ENCODE results near the gene LPP. TPM values are rescaled to one million over a fixed set of nuclear protein-coding genes. Genes with fewer than 3 reads are reported as not detected.
"Not testable (repeated sequence)": the region's sequence is repeated elsewhere in the genome, so short reads cannot be mapped to it uniquely, and the experiment has no call there.

Gene LPP
- total RNA-seq, 1 donor from 2014 or later = 132 TPM

- DNase-seq (ENCODE audit: low spot score in 2 of 2, unreplicated experiment in 2 of 2) = no peak
- Mint-ChIP-seq H3K9me3 (no peaks in the 10 kb centered on the region), H3K27ac (no peak overlapping the region), H3K4me1 (peaks cover 26% of the 10 kb centered on the region), H3K4me3 (no peak overlapping the region), H3K27me3 (ENCODE audit: low read depth) (no peaks in the 10 kb centered on the region), H3K36me3 (no peaks in the 10 kb centered on the region)
- TF ChIP-seq, protein P1, sequence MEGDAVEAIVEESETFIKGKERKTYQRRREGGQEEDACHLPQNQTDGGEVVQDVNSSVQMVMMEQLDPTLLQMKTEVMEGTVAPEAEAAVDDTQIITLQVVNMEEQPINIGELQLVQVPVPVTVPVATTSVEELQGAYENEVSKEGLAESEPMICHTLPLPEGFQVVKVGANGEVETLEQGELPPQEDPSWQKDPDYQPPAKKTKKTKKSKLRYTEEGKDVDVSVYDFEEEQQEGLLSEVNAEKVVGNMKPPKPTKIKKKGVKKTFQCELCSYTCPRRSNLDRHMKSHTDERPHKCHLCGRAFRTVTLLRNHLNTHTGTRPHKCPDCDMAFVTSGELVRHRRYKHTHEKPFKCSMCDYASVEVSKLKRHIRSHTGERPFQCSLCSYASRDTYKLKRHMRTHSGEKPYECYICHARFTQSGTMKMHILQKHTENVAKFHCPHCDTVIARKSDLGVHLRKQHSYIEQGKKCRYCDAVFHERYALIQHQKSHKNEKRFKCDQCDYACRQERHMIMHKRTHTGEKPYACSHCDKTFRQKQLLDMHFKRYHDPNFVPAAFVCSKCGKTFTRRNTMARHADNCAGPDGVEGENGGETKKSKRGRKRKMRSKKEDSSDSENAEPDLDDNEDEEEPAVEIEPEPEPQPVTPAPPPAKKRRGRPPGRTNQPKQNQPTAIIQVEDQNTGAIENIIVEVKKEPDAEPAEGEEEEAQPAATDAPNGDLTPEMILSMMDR (IDR thresholded peaks at IDR 0.05; ENCODE audit: unreplicated experiment) = no peak
Measured at GRCh38 chr3:188437926-188438325, 284.0 kb downstream of the LPP start.

DNA sequence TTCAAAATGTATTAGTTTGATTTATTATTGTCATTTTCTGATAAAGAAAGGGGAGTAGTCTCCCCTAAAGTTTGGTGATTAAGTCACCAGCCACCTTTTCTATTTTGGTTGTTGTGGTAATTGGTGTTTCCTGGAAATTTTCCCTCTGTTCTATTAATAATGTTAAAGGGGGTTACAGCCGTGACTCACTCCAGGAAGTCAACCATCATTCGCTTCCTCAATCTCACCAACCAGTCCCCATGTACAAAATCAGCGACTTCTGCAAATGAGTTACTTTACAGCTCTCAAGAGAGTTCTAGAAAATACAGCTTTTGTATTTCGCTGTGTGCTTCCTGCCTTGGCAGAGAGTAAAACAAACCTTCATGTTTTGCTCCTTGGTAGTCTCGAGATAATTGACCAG is 285.1 kb downstream of the LPP start:
- TF ChIP-seq, protein P1 (IDR thresholded peaks at IDR 0.05; ENCODE audit: unreplicated experiment) = no peak
- no peaks in the 10 kb centered on the region for H3K9me3 Mint-ChIP-seq
- no peak overlapping the region for H3K4me3 Mint-ChIP-seq
- DNase-seq (ENCODE audit: low spot score in 2 of 2, unreplicated experiment in 2 of 2) = no peak
- H3K27ac Mint-ChIP-seq = no peak overlapping the region
- peaks cover 15% of the 10 kb centered on the region for H3K4me1 Mint-ChIP-seq
- no peaks in the 10 kb centered on the region for H3K36me3 Mint-ChIP-seq
- H3K27me3 Mint-ChIP-seq (ENCODE audit: low read depth) = no peaks in the 10 kb centered on the region

- Mint-ChIP-seq H3K9me3 (peaks cover 5% of the 10 kb centered on the region), H3K27me3 (ENCODE audit: low read depth) (no peaks in the 10 kb centered on the region), H3K4me1 (peaks cover 8% of the 10 kb centered on the region), H3K36me3 (peaks cover 4% of the 10 kb centered on the region), H3K4me3 (no peak overlapping the region), H3K27ac (no peak overlapping the region)
- TF ChIP-seq, protein P1 (IDR thresholded peaks at IDR 0.05; ENCODE audit: unreplicated experiment) = no peak
- DNase-seq (ENCODE audit: low spot score in 2 of 2, unreplicated experiment in 2 of 2) = no peak
Measured at GRCh38 chr3:188440340-188440972, 286.5 kb downstream of the LPP start.

DNA sequence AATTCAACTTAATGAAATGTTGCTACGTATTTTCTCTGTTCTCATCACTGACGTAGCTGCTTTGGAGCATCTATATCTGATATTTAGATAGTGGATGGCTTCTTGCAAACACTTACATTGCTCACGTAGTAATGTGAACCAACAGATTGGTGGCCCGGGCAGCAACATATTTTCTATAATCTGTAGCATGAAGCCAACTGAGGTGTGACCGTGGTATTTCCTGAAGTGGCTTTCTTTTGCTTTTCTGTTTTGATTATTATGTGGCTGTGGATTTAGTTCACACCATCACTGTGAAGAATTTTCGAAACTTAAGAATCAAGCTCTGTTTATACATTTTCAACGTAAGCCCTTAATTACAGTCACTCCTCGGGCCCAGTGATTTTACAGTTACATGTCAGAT is 288.5 kb downstream of the LPP start:
- Mint-ChIP-seq H3K4me3 (no peak overlapping the region), H3K27me3 (ENCODE audit: low read depth) (no peaks in the 10 kb centered on the region)
- TF ChIP-seq, protein P1 (IDR thresholded peaks at IDR 0.05; ENCODE audit: unreplicated experiment) = no peak

GRCh38 chr3:188445175-188445574 is 291.2 kb downstream of the LPP start:
- H3K36me3 Mint-ChIP-seq; H3K4me1 Mint-ChIP-seq; H3K4me3 Mint-ChIP-seq; H3K27ac Mint-ChIP-seq; H3K27me3 Mint-ChIP-seq (ENCODE audit: low read depth); H3K9me3 Mint-ChIP-seq; DNase-seq (ENCODE audit: low spot score in 2 of 2, unreplicated experiment in 2 of 2): not testable (repeated sequence)

More for the DNA sequence above, 288.5 kb downstream of the LPP start:
- Mint-ChIP-seq H3K9me3 (peaks cover 5% of the 10 kb centered on the region), H3K36me3 (peaks cover 4% of the 10 kb centered on the region), H3K27ac (no peak overlapping the region), H3K4me1 (peaks cover 8% of the 10 kb centered on the region)
- DNase-seq (ENCODE audit: low spot score in 2 of 2, unreplicated experiment in 2 of 2) = no peak

DNA sequence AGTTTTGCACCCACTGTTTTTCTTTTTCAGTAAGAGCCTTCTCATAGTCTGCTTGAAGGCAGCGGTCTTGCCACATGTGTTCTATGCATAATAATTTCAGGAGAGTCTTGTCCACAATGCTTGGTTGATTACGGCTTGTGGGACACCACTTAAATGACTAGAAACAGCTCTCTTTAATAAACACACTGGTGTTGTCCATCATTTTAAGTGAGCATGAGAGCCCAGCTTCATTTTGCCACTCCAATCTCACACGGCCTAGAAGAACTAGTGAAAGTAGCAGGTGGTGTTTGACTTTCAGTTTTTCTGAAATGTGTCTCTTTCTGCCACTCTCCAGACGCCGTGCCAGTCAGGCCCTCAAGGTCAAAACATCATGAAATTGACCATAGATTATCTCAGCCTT is 292.1 kb downstream of the LPP start:
- Mint-ChIP-seq H3K27me3 (ENCODE audit: low read depth) (no peaks in the 10 kb centered on the region), H3K9me3 (peaks cover 5% of the 10 kb centered on the region), H3K4me1 (no peaks in the 10 kb centered on the region), H3K27ac (no peak overlapping the region), H3K4me3 (no peak overlapping the region), H3K36me3 (peaks cover 4% of the 10 kb centered on the region)
- DNase-seq (ENCODE audit: low spot score in 2 of 2, unreplicated experiment in 2 of 2) = no peak
- TF ChIP-seq, protein P1 (IDR thresholded peaks at IDR 0.05; ENCODE audit: unreplicated experiment) = no peak

All from mesothelial cell of epicardium (in vitro differentiated cells).